Keratinocyte (primary cell): Measurements from ENCODE around the gene TTC8.

Experiments
- EZH2 ChIP-seq: IDR thresholded peaks from one replicate; pipeline ENCODE4 v1.6.1; 2012; ENCODE audit warnings: inconsistent platforms, mild to moderate bottlenecking, low read length, moderate library complexity
- TF ChIP-seq, protein P1 (sequence below), 3 experiments: IDR thresholded peaks in 1 of 3; conservative IDR thresholded peaks in 1 of 3; optimal IDR thresholded peaks in 1 of 3; 2 replicates in 2 of 3; 3 replicates in 1 of 3; pipeline versions ENCODE3 to v1.5.1; 2011; ENCODE audit warnings: low read length in 3 of 3, mild to moderate bottlenecking in 3 of 3, moderate library complexity in 2 of 3, control low read depth in 1 of 3, inconsistent platforms in 1 of 3; ENCODE audit not compliant: insufficient read depth in 2 of 3; ENCODE audit errors: extremely low read depth in 1 of 3

DNA sequence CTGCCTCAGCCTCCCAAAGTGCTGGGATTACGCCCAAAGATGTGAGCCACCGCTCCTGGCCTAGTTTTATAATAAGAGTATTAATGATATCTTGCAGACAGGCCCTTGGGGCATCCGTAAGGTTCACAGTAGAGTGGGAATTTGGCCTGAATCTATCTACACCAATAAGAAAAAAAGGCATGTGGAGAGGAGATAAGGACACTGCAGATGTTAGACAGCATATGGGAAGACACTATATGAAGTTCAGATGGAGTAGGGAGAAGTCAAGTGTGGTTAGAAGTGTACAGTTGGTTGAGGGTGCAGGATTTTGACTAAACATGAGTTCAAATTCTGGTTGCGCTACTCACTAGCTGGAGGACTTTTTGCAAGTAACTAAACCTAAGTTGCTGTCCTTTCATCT lies 8.5 kb upstream of the TTC8 start:
- TF ChIP-seq, protein P1, sequence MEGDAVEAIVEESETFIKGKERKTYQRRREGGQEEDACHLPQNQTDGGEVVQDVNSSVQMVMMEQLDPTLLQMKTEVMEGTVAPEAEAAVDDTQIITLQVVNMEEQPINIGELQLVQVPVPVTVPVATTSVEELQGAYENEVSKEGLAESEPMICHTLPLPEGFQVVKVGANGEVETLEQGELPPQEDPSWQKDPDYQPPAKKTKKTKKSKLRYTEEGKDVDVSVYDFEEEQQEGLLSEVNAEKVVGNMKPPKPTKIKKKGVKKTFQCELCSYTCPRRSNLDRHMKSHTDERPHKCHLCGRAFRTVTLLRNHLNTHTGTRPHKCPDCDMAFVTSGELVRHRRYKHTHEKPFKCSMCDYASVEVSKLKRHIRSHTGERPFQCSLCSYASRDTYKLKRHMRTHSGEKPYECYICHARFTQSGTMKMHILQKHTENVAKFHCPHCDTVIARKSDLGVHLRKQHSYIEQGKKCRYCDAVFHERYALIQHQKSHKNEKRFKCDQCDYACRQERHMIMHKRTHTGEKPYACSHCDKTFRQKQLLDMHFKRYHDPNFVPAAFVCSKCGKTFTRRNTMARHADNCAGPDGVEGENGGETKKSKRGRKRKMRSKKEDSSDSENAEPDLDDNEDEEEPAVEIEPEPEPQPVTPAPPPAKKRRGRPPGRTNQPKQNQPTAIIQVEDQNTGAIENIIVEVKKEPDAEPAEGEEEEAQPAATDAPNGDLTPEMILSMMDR (optimal IDR thresholded peaks at IDR 0.05 in 1 of 3, IDR thresholded peaks at IDR 0.05 in 1 of 3, conservative IDR thresholded peaks at IDR 0.05 in 1 of 3; ENCODE audit: extremely low read depth in 1 of 3, insufficient read depth in 2 of 3, low read length in 3 of 3) = no peak
- TF ChIP-seq EZH2 = no peak
